ENCODE results near the gene AARSD1.

AARSD1 gene

DNA sequence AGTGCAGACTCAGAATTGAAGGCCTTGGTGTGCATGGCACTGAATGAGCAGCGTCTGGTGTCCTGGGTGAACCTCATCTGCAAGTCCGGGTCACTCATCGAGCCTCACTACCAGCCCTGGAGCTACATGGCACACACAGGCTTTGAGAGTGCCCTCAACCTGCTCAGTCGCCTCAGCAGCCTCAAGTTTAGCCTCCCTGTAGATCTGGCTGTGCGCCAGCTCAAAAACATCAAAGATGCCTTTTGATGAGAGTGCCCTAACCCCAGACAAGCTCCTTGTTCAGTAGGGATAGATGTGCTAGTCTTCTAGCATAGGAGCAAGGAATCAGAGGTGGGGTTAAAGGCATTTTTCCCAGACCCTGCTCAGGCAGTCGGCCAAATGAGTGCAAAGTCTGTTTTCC is 27.2 kb upstream of the AARSD1 start:
- POLR2A ChIA-PET (ENCODE audit: low non-redundant PET) = no interaction called here
- CTCF ChIA-PET = no interaction called here
- DNase-seq (ENCODE audit: low spot score) = no peak
- peak overlapping the region; percentile 76 for H3K27ac ChIP-seq
- TF ChIP-seq, protein P1, sequence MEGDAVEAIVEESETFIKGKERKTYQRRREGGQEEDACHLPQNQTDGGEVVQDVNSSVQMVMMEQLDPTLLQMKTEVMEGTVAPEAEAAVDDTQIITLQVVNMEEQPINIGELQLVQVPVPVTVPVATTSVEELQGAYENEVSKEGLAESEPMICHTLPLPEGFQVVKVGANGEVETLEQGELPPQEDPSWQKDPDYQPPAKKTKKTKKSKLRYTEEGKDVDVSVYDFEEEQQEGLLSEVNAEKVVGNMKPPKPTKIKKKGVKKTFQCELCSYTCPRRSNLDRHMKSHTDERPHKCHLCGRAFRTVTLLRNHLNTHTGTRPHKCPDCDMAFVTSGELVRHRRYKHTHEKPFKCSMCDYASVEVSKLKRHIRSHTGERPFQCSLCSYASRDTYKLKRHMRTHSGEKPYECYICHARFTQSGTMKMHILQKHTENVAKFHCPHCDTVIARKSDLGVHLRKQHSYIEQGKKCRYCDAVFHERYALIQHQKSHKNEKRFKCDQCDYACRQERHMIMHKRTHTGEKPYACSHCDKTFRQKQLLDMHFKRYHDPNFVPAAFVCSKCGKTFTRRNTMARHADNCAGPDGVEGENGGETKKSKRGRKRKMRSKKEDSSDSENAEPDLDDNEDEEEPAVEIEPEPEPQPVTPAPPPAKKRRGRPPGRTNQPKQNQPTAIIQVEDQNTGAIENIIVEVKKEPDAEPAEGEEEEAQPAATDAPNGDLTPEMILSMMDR (conservative IDR thresholded peaks at IDR 0.05; ENCODE audit: low read depth) = no peak

DNA sequence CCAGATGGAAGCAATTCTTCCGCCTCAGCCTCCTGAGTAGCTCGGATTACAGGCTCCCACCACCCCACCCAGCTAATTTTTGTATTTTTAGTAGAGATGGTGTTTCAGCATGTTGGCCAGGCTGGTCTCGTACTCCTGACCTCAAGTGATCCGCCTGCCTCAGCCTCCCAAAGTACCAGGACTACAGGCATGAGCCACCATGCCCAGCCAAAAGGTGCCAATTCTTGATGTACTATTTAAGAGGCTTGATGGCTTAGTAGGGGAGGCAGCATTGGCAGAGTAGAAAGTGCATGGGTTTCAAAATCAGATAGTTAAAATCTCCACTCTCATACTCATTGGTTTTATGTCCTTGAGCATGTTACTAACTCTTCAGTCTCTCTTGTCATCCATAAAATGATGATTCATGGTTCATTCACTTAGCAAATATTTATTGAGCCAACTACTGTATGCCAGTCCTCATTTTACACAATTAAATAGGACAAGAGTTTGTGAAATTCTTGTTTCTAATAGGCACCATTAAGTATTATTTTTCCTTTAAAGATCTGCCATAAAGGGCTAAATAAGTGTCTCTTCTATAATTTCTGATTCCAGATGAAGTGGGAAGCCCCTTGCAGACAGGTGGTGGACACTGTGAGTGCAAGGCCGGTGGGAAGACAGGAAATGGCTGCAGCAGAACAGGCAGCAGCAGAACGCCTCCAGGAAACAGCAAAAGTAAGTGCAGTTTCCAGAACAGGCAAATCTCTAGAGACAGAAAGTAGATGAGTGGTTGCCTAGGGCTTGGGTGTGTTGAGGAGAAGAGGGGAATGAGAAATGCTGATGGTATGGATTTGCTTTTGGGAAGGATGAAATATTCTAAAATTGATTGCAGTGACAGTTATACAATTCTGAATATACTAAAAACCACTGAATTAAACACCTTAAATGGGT is 25.7 kb upstream of the AARSD1 start:
- TF ChIP-seq, protein P1 (conservative IDR thresholded peaks at IDR 0.05; ENCODE audit: low read depth) = no peak
- ChIA-PET POLR2A (ENCODE audit: low non-redundant PET) (no interaction called here), CTCF (no interaction called here)
- H3K27ac ChIP-seq = peak overlapping the region; percentile 76
- peak; percentile 75 for DNase-seq (ENCODE audit: low spot score)

DNA sequence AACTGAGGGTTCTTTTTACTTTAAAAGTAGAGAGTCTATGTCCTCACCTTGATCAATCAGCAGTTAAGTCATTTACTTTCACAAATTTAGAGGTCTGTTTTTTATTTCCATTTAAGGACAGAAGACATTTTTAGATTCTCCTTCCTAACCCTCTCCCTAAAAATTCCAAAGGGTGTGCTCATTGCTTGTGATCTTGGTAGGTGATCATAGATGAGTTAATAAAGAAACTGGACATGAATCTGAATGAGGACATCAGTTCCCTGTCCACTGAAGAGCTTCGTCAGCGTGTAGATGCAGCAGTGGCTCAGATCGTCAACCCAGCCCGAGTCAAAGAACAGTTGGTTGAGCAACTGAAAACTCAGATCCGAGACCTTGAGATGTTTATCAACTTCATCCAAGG is 24.9 kb upstream of the AARSD1 start:
- H3K27ac ChIP-seq = peak overlapping the region; percentile 76
- CTCF ChIA-PET = no interaction called here
- DNase-seq (ENCODE audit: low spot score) = no peak
- POLR2A ChIA-PET (ENCODE audit: low non-redundant PET) = no interaction called here
- TF ChIP-seq, protein P1 (conservative IDR thresholded peaks at IDR 0.05; ENCODE audit: low read depth) = no peak

DNA sequence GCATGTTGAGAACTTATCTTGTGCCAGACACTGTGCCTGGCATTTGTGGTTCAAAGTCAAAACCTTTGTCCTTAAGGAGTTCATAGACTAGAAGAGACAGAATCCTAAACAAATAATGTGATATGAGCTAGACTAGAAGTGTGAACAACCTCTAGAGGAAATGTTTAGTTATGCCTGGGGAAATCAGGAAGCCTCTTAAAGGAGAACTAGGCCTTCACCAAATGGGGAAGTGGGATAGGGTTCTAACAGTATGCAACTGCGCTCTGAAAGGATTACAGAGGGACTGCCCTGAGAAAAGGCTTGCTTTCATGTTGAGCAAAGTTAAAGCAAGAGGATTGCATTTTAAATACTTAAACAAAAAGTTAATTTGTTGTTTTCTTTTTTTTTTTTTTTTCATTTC is 21.0 kb upstream of the AARSD1 start:
- TF ChIP-seq, protein P1 (conservative IDR thresholded peaks at IDR 0.05; ENCODE audit: low read depth) = no peak
- POLR2A ChIA-PET (ENCODE audit: low non-redundant PET) = no interaction called here
- H3K27ac ChIP-seq = no peak overlapping the region
- DNase-seq (ENCODE audit: low spot score) = no peak
- CTCF ChIA-PET = interaction anchor here (0.6 kb wide), 1 partner anchor 15 kb away, joined by 4 read pairs; no protein-coding TSS in a partner anchor

DNA sequence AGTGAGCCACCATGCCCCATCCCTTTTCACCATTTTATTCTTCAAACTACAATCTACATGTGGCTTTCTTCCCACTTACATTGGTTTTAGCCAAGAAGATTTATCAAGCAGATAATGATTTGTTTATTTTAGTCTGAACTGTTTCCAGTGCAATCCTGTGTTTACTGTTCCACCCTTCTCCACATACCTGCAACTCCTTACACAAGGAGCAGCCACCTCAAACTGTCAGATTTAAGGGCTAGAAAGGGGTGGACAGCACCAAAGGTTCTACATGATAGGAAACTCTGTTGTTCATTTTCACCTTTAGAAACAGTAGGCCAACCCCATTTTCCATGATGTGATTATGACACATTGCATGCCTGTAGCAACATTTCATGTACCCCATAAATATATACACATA is 18.0 kb upstream of the AARSD1 start:
- CTCF ChIA-PET = no interaction called here

DNA sequence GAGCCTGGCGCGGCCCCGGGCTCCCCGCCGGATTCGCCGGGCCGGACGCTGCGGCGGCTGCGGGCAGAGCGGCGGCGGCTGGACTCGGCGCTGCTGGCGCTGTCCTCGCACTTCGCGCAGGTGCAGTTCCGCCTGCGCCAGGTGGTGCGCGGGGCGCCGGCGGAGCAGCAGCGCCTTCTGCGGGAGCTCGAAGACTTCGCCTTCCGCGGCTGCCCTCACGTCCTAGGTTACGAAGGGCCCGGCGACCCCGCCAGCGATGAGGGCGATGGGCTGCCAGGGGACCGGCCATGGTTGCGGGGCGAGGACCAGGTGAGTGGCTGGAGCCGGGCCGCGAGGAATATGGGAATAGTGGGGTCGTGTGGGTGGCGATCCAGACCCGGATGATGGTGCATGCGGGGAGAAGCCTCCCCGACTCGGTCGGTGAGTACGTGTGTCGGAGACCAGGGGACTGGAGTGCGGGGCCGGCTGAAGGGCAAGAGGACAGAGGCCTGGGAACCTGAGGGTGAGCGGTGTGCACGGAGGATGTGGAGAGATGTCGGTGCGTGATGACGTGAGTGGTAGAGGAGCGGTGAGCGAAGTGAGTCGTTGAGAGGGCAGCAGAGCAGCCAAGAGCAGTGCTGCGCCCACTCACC is 16.6 kb upstream of the AARSD1 start:
- H3K27ac ChIP-seq = peak overlapping the region; percentile 90
- ChIA-PET POLR2A (ENCODE audit: low non-redundant PET) (interaction anchor here (0.6 kb wide), 1 partner anchor 24 kb away, joined by 3 read pairs; no protein-coding TSS in a partner anchor), CTCF (interaction anchor here (0.7 to 1.0 kb wide), 2 partner anchors 17 to 77 kb away, joined by 3 read pairs; partner anchors contain the start of gene RPL27)
- peak; percentile 65 for DNase-seq (ENCODE audit: low spot score)
- TF ChIP-seq, protein P1 (conservative IDR thresholded peaks at IDR 0.05; ENCODE audit: low read depth) = peak; percentile 33; the same call in 1 of the 2 replicates

More for the DNA sequence above, 18.0 kb upstream of the AARSD1 start:
- POLR2A ChIA-PET (ENCODE audit: low non-redundant PET) = no interaction called here
- TF ChIP-seq, protein P1 (conservative IDR thresholded peaks at IDR 0.05; ENCODE audit: low read depth) = no peak
- DNase-seq (ENCODE audit: low spot score) = no peak
- H3K27ac ChIP-seq = no peak overlapping the region

Measured in RWPE1 (cell line).